IMR-90 (cell line): ENCODE measurements around the gene COL7A1. TPM values are rescaled to one million over a fixed set of nuclear protein-coding genes. Genes with fewer than 3 reads are reported as not detected.

Experiments
- ATAC-seq: fragments of 200-7000 bp; cut with Tn5 transposase; 2 replicates; pipeline ENCODE4 v1.9.1; 2020; ENCODE audit warnings: low read depth, mild to moderate bottlenecking, moderate library complexity
- BruUV-seq: library from RNA; stranded (reverse); fragments of 400-500 nt; replicated peaks from 2 replicates; lab custom pipeline; 2021; lab: Mats Ljungman, UMichigan
- CTCF ChIA-PET: fragments of 300-600 bp; formaldehyde crosslinking; extraction: SDS; loops from one replicate; lab custom pipeline; 2021; ENCODE audit warnings: antibody characterized with exemption; lab: Yijun Ruan, JAX
- POLR2A ChIA-PET: fragments of 300-600 bp; sonication (Branson Sonifier 250); formaldehyde crosslinking; loops from one replicate; lab custom pipeline; 2022; ENCODE audit warnings: antibody characterized with exemption; ENCODE audit not compliant: unreplicated experiment; lab: Charles Lee
- DNase-seq: peaks from one replicate; pipeline ENCODE4 v3.0.0; 2013
- H2AFZ ChIP-seq: replicated peaks from 2 replicates; pipeline ENCODE3; 2013; ENCODE audit warnings: low read length, mild to moderate bottlenecking; ENCODE audit not compliant: poor library complexity
- H2AK5ac ChIP-seq: 2 replicates; pipeline ENCODE4 v1.6.1; 2013; ENCODE audit warnings: low read depth, low read length, inconsistent platforms
- H2AK9ac ChIP-seq: replicated peaks from 2 replicates; pipeline ENCODE3; 2013; ENCODE audit warnings: mild to moderate bottlenecking, low read depth, low read length, moderate library complexity; ENCODE audit not compliant: poor library complexity
- H2BK120ac ChIP-seq: 2 replicates; pipeline ENCODE4 v1.6.1; 2013; ENCODE audit warnings: low read depth, low read length, inconsistent platforms
- H2BK15ac ChIP-seq: 3 replicates; pipeline ENCODE4 v1.6.1; 2013; ENCODE audit warnings: low read depth, low read length, inconsistent platforms
- H2BK20ac ChIP-seq: 2 replicates; pipeline ENCODE4 v1.6.1; 2013; ENCODE audit warnings: low read depth, mild to moderate bottlenecking, inconsistent platforms, low read length, moderate library complexity
- H2BK5ac ChIP-seq: 2 replicates; pipeline ENCODE4 v1.6.1; 2013; ENCODE audit warnings: mild to moderate bottlenecking, low read depth, low read length, inconsistent platforms; ENCODE audit not compliant: poor library complexity, severe bottlenecking
- H3K14ac ChIP-seq: replicated peaks from 2 replicates; pipeline ENCODE4 v1.6.1; 2013; ENCODE audit warnings: low read depth, low read length, inconsistent platforms
- H3K18ac ChIP-seq: 2 replicates; pipeline ENCODE4 v1.6.1; 2013; ENCODE audit warnings: low read depth, low read length, control low read depth
- H3K23ac ChIP-seq: 2 replicates; pipeline ENCODE4 v1.6.1; 2013; ENCODE audit warnings: low read depth, low read length, inconsistent platforms
- H3K27ac ChIP-seq: 2 replicates; pipeline ENCODE4 v1.5.1; 2013; ENCODE audit warnings: mild to moderate bottlenecking, control low read depth, low read length; ENCODE audit not compliant: insufficient read depth
- H3K27me3 ChIP-seq: 2 replicates; pipeline ENCODE4 v1.6.1; 2013; ENCODE audit warnings: low read length; ENCODE audit not compliant: control insufficient read depth, insufficient read depth
- H3K36me3 ChIP-seq: 2 replicates; pipeline ENCODE4 v1.6.1; 2013; ENCODE audit warnings: low read length, mixed read lengths; ENCODE audit not compliant: control insufficient read depth, insufficient read depth
- H3K4ac ChIP-seq: 2 replicates; pipeline ENCODE4 v1.6.1; 2013; ENCODE audit warnings: low read depth, low read length, inconsistent platforms
- H3K4me1 ChIP-seq: 2 replicates; pipeline ENCODE4 v1.6.1; 2013; ENCODE audit warnings: low read length, mixed read lengths; ENCODE audit not compliant: control insufficient read depth, insufficient read depth
- H3K4me2 ChIP-seq: 2 replicates; pipeline ENCODE4 v1.6.1; 2013; ENCODE audit warnings: low read depth, mild to moderate bottlenecking, control low read depth, low read length, moderate library complexity
- H3K4me3 ChIP-seq: 2 replicates; pipeline ENCODE4 v1.5.1; 2013; ENCODE audit warnings: low read depth, mild to moderate bottlenecking, control low read depth, low read length, moderate library complexity; ENCODE audit not compliant: insufficient read depth
- H3K56ac ChIP-seq: 2 replicates; pipeline ENCODE4 v1.6.1; 2013; ENCODE audit warnings: low read length, inconsistent platforms; ENCODE audit not compliant: insufficient read depth; ENCODE audit errors: extremely low read depth
- H3K79me1 ChIP-seq, 2 experiments: 2 replicates each; pipeline ENCODE4 v1.6.1; 2013; ENCODE audit warnings: low read length in 2 of 2, inconsistent platforms in 1 of 2, low read depth in 1 of 2
- H3K9ac ChIP-seq: 2 replicates; pipeline ENCODE4 v1.6.1; 2013; ENCODE audit warnings: low read depth, low read length, control low read depth
- H3K9me1 ChIP-seq: 2 replicates; pipeline ENCODE4 v1.6.1; 2013; ENCODE audit warnings: low read length, inconsistent platforms; ENCODE audit not compliant: insufficient read depth
- H3K9me3 ChIP-seq: 2 replicates; pipeline ENCODE4 v1.6.1; 2013; ENCODE audit warnings: low read length; ENCODE audit not compliant: control insufficient read depth, insufficient read depth
- H4K20me1 ChIP-seq: 2 replicates; pipeline ENCODE4 v1.6.1; 2013; ENCODE audit warnings: low read length, inconsistent platforms; ENCODE audit not compliant: insufficient read depth
- H4K5ac ChIP-seq: 2 replicates; pipeline ENCODE4 v1.6.1; 2013; ENCODE audit warnings: mild to moderate bottlenecking, low read depth, low read length, control low read depth
- H4K8ac ChIP-seq, 2 experiments: 2 replicates each; pipeline ENCODE4 v1.6.1; 2013; ENCODE audit warnings: low read depth in 2 of 2, low read length in 2 of 2, control low read depth in 1 of 2, inconsistent platforms in 1 of 2
- H4K91ac ChIP-seq: 2 replicates; pipeline ENCODE4 v1.6.1; 2013; ENCODE audit warnings: low read depth, low read length, inconsistent platforms; ENCODE audit not compliant: insufficient read depth
- BHLHE40 ChIP-seq: fragments of 150-350 bp; IDR thresholded peaks from 2 replicates; pipeline ENCODE4 v1.6.1; 2016; ENCODE audit warnings: mild to moderate bottlenecking, low read depth, low read length
- CEBPB ChIP-seq: IDR thresholded peaks from 2 replicates; pipeline ENCODE4 v1.6.1; 2012; ENCODE audit warnings: low read depth, low read length, improper control_type of control experiment
- CHD1 ChIP-seq: IDR thresholded peaks from 2 replicates; pipeline ENCODE4 v1.6.1; 2012; ENCODE audit warnings: low read depth, low read length, improper control_type of control experiment
- FOS ChIP-seq: fragments of 150-350 bp; IDR thresholded peaks from 2 replicates; pipeline ENCODE4 v1.6.1; 2016; ENCODE audit warnings: low read depth, low read length
- MAFK ChIP-seq: IDR thresholded peaks from 2 replicates; pipeline ENCODE4 v1.6.1; 2012; ENCODE audit warnings: low read depth, low read length, improper control_type of control experiment
- MAZ ChIP-seq: IDR thresholded peaks from 2 replicates; pipeline ENCODE4 v1.6.1; 2012; ENCODE audit warnings: low read depth, mild to moderate bottlenecking, low read length, improper control_type of control experiment, moderate library complexity, borderline replicate concordance
- MXI1 ChIP-seq: IDR thresholded peaks from 2 replicates; pipeline ENCODE4 v1.6.1; 2012; ENCODE audit warnings: low read depth, mild to moderate bottlenecking, low read length, moderate library complexity, borderline replicate concordance
- NFE2L2 ChIP-seq: fragments of 150-350 bp; IDR thresholded peaks from 2 replicates; pipeline ENCODE4 v1.6.1; 2016; ENCODE audit warnings: low read depth, mild to moderate bottlenecking, low read length
- POLR2A ChIP-seq: IDR thresholded peaks from 2 replicates; pipeline ENCODE4 v1.6.1; 2012; ENCODE audit warnings: mild to moderate bottlenecking, low read depth, low read length
- RAD21 ChIP-seq: IDR thresholded peaks from 2 replicates; pipeline ENCODE4 v1.6.1; 2012; ENCODE audit warnings: low read length, improper control_type of control experiment
- RCOR1 ChIP-seq: IDR thresholded peaks from 2 replicates; pipeline ENCODE4 v1.6.1; 2012; ENCODE audit warnings: mild to moderate bottlenecking, low read length, improper control_type of control experiment; ENCODE audit not compliant: insufficient replicate concordance
- RFX5 ChIP-seq: IDR thresholded peaks from 2 replicates; pipeline ENCODE4 v1.8.0; 2012; ENCODE audit warnings: low read depth, mild to moderate bottlenecking, low read length, moderate library complexity
- SMC3 ChIP-seq: fragments of 150-350 bp; IDR thresholded peaks from 2 replicates; pipeline ENCODE4 v1.6.1; 2016; ENCODE audit warnings: low read depth, mild to moderate bottlenecking, antibody characterized with exemption, low read length, moderate library complexity
- USF2 ChIP-seq: fragments of 150-350 bp; IDR thresholded peaks from 2 replicates; pipeline ENCODE4 v1.6.1; 2017; ENCODE audit warnings: mild to moderate bottlenecking, antibody characterized with exemption, low read length, low read depth
- WGBS, 2 experiments: methylation state at CpG; one replicate each; pipeline versions ENCODE4 v1.1.5 to v1.1.7; 2013; ENCODE audit warnings: missing lambda C conversion rate in 2 of 2; ENCODE audit not compliant: insufficient read length in 1 of 2; ENCODE audit errors: extremely low coverage in 2 of 2; 5-methylcytosine and 5-hydroxymethylcytosine counted together
- dilution Hi-C: fragments of 300-500 bp; cut with HindIII; formaldehyde crosslinking; loops from one replicate; pipeline ENCODE4 v1.14.3; 2018; ENCODE audit warnings: low sequenced_read_pairs; ENCODE audit not compliant: unreplicated experiment
- in situ Hi-C: fragments of 300-500 bp; cut with MboI; formaldehyde crosslinking; loops from 3 replicates; pipeline ENCODE4 v1.14.3; 2019; ENCODE audit warnings: low sequenced_read_pairs, inconsistent platforms, mixed read lengths
- intact Hi-C: fragments of 100-400 bp; cut with micrococcal nuclease; formaldehyde crosslinking; loops from 2 replicates; pipeline ENCODE4 v1.10.0; 2022
- polyA plus RNA-seq, 3 experiments: library from polyadenylated mRNA; depleted of rRNA; stranded (reverse); fragments of >200 nt; gene quantifications; 2 replicates each; pipeline ENCODE4 v1.2.3, GENCODE V29; 2012; ENCODE audit warnings: low replicate concordance in 1 of 3
- total RNA-seq: library from RNA; depleted of rRNA; stranded (reverse); fragments of >200 nt; gene quantifications from 2 replicates; pipeline ENCODE4 v1.2.3, GENCODE V29; 2012
- TF ChIP-seq, protein P1 (sequence below): conservative IDR thresholded peaks from 2 replicates; pipeline ENCODE4 v1.5.1; 2012; ENCODE audit warnings: mild to moderate bottlenecking, low read depth, low read length, improper control_type of control experiment
- TF ChIP-seq, protein P2 (sequence below): fragments of 150-350 bp; IDR thresholded peaks from 2 replicates; pipeline ENCODE4 v1.6.1; 2016; ENCODE audit warnings: low read depth, mild to moderate bottlenecking, low read length, moderate library complexity, borderline replicate concordance

The COL7A1 gene
- total and polyA plus RNA-seq, 2 of the 4 experiments (the other 2 are of a cell fraction): 4.1 to 20.3 TPM

DNA sequence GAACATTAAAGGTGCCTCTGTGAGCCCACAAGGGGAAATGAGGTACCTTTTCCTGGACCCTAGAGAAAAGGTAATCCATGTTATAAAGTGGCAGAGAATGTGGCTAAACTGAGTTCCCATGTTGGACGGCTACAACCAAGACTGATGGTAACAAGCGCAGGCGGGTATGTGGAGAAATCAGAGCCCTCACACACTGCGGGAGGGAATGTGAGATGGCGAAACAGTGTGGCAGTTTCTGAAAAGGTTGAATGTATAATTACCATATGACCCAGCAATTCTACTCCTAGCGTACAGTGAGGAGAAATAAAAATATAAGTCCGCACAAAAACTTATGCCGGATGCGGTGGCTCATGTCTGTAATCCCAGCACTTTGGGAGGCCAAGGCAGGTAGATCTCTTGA, 67.1 kb downstream of the COL7A1 start:
- dilution Hi-C loops: no loop called here
- Histone ChIP-seq H2BK5ac (no peak overlapping the region), H3K4ac (no peak overlapping the region), H3K9me1 (0 out of 2 replicates have a peak, but pooled peaks cover 3% of the 10 kb centered on the region), H3K27ac (no peak overlapping the region), H3K27me3 (no peaks in the 10 kb centered on the region), H3K79me1 (peaks cover 0 to 4% of the 10 kb centered on the region in 2 experiments; a peak in 2 of 4 replicates), H3K4me1 (no peaks in the 10 kb centered on the region), H2BK20ac (no peak overlapping the region), H2AFZ (no peak overlapping the region), H4K20me1 (no peaks in the 10 kb centered on the region), H2BK15ac (no peak overlapping the region), H2AK5ac (no peak overlapping the region), H3K9ac (no peak overlapping the region), H3K4me3 (no peak overlapping the region), H2BK120ac (no peak overlapping the region), H4K91ac (no peak overlapping the region), H3K14ac (no peak overlapping the region), H3K18ac (no peak overlapping the region), H3K56ac (no peak overlapping the region), H3K36me3 (peaks cover 18% of the 10 kb centered on the region), H2AK9ac (no peak overlapping the region), H3K4me2 (no peak overlapping the region), H3K9me3 (no peaks in the 10 kb centered on the region), H4K8ac (no peak overlapping the region), H4K5ac (no peak overlapping the region), H3K23ac (no peak overlapping the region)
- BruUV-seq: no TSS peak
- DNase-seq: no peak
- intact Hi-C loops: no loop called here
- TF ChIP-seq MAFK (no peak), CHD1 (no peak), MXI1 (no peak), USF2 (no peak), POLR2A (no peak), RCOR1 (no peak), SMC3 (no peak), MAZ (no peak), BHLHE40 (no peak), NFE2L2 (no peak), FOS (no peak), CEBPB (no peak), RAD21 (no peak), RFX5 (no peak)
- TF ChIP-seq, protein P1, sequence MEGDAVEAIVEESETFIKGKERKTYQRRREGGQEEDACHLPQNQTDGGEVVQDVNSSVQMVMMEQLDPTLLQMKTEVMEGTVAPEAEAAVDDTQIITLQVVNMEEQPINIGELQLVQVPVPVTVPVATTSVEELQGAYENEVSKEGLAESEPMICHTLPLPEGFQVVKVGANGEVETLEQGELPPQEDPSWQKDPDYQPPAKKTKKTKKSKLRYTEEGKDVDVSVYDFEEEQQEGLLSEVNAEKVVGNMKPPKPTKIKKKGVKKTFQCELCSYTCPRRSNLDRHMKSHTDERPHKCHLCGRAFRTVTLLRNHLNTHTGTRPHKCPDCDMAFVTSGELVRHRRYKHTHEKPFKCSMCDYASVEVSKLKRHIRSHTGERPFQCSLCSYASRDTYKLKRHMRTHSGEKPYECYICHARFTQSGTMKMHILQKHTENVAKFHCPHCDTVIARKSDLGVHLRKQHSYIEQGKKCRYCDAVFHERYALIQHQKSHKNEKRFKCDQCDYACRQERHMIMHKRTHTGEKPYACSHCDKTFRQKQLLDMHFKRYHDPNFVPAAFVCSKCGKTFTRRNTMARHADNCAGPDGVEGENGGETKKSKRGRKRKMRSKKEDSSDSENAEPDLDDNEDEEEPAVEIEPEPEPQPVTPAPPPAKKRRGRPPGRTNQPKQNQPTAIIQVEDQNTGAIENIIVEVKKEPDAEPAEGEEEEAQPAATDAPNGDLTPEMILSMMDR: no peak
- TF ChIP-seq, protein P2, sequence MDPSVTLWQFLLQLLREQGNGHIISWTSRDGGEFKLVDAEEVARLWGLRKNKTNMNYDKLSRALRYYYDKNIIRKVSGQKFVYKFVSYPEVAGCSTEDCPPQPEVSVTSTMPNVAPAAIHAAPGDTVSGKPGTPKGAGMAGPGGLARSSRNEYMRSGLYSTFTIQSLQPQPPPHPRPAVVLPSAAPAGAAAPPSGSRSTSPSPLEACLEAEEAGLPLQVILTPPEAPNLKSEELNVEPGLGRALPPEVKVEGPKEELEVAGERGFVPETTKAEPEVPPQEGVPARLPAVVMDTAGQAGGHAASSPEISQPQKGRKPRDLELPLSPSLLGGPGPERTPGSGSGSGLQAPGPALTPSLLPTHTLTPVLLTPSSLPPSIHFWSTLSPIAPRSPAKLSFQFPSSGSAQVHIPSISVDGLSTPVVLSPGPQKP: no peak
- ATAC-seq: no peak
- 100% methylated on average over 3 of the region's 9 CpGs; no CpG with 5 or more reads in 1 of the 2 experiments for WGBS, 2 experiments
- CTCF ChIA-PET: interaction anchor here (0.7 kb wide), 1 partner anchor 55 kb away, joined by 4 read pairs; no protein-coding TSS in a partner anchor
- in situ Hi-C loops: no loop called here
- POLR2A ChIA-PET: no interaction called here
